Measurements from ENCODE around the gene SLC10A4. TPM values are rescaled to one million over a fixed set of nuclear protein-coding genes. Genes with fewer than 3 reads are reported as not detected.
"Not testable (repeated sequence)": the region's sequence is repeated elsewhere in the genome, so short reads cannot be mapped to it uniquely, and the experiment has no call there.

SLC10A4 gene
- total RNA-seq, 1 donor from 2014 or later: 7.1 TPM

GRCh38 chr4:48446642-48447041 is 36.5 kb upstream of the SLC10A4 start:
- DNase-seq: no peak
- no peaks in the 10 kb centered on the region for H3K27me3 Mint-ChIP-seq (ENCODE audit: unreplicated experiment)
- peaks cover 1% of the 10 kb centered on the region for H3K4me1 Mint-ChIP-seq (ENCODE audit: low read depth, unreplicated experiment)
- H3K36me3 Mint-ChIP-seq (ENCODE audit: unreplicated experiment): no peaks in the 10 kb centered on the region
- TF ChIP-seq CTCF (IDR thresholded peaks at IDR 0.05; ENCODE audit: partially characterized antibody, unreplicated experiment): no peak
- H3K4me3 Mint-ChIP-seq (ENCODE audit: unreplicated experiment): no peak overlapping the region
- no peak overlapping the region for H3K27ac Mint-ChIP-seq (ENCODE audit: unreplicated experiment)
- H3K9me3 Mint-ChIP-seq (ENCODE audit: unreplicated experiment): peaks cover 2% of the 10 kb centered on the region

- Mint-ChIP-seq H3K4me3 (ENCODE audit: unreplicated experiment) (no peak overlapping the region), H3K36me3 (ENCODE audit: unreplicated experiment) (no peaks in the 10 kb centered on the region), H3K27me3 (ENCODE audit: unreplicated experiment) (no peaks in the 10 kb centered on the region)
These were observed 34.0 kb upstream of the SLC10A4 start for GRCh38 chr4:48449151-48449550.

GRCh38 chr4:48450740-48451139 is 32.4 kb upstream of the SLC10A4 start:
- Mint-ChIP-seq H3K4me1 (ENCODE audit: low read depth, unreplicated experiment) (no peaks in the 10 kb centered on the region), H3K9me3 (ENCODE audit: unreplicated experiment) (peaks cover 2% of the 10 kb centered on the region), H3K36me3 (ENCODE audit: unreplicated experiment) (no peaks in the 10 kb centered on the region), H3K27me3 (ENCODE audit: unreplicated experiment) (no peaks in the 10 kb centered on the region), H3K27ac (ENCODE audit: unreplicated experiment) (no peak overlapping the region), H3K4me3 (ENCODE audit: unreplicated experiment) (no peak overlapping the region)
- no peak for DNase-seq
- no peak for TF ChIP-seq CTCF (IDR thresholded peaks at IDR 0.05; ENCODE audit: partially characterized antibody, unreplicated experiment)

More at GRCh38 chr4:48449151-48449550, 34.0 kb upstream of the SLC10A4 start:
- Mint-ChIP-seq H3K27ac (ENCODE audit: unreplicated experiment) (no peak overlapping the region), H3K9me3 (ENCODE audit: unreplicated experiment) (peaks cover 2% of the 10 kb centered on the region), H3K4me1 (ENCODE audit: low read depth, unreplicated experiment) (no peaks in the 10 kb centered on the region)
- TF ChIP-seq CTCF (IDR thresholded peaks at IDR 0.05; ENCODE audit: partially characterized antibody, unreplicated experiment): no peak
- DNase-seq: no peak

GRCh38 chr4:48451656-48452055 is 31.5 kb upstream of the SLC10A4 start:
- H3K36me3 Mint-ChIP-seq (ENCODE audit: unreplicated experiment); H3K4me1 Mint-ChIP-seq (ENCODE audit: low read depth, unreplicated experiment); DNase-seq; H3K27ac Mint-ChIP-seq (ENCODE audit: unreplicated experiment); H3K27me3 Mint-ChIP-seq (ENCODE audit: unreplicated experiment); H3K9me3 Mint-ChIP-seq (ENCODE audit: unreplicated experiment); H3K4me3 Mint-ChIP-seq (ENCODE audit: unreplicated experiment): not testable (repeated sequence)

GRCh38 chr4:48454591-48454990 is 28.6 kb upstream of the SLC10A4 start:
- no peak overlapping the region for H3K4me3 Mint-ChIP-seq (ENCODE audit: unreplicated experiment)
- H3K36me3 Mint-ChIP-seq (ENCODE audit: unreplicated experiment): peaks cover 6% of the 10 kb centered on the region

More at GRCh38 chr4:48454591-48454990, 28.6 kb upstream of the SLC10A4 start:
- Mint-ChIP-seq H3K27ac (ENCODE audit: unreplicated experiment) (no peak overlapping the region), H3K4me1 (ENCODE audit: low read depth, unreplicated experiment) (no peaks in the 10 kb centered on the region), H3K27me3 (ENCODE audit: unreplicated experiment) (no peaks in the 10 kb centered on the region), H3K9me3 (ENCODE audit: unreplicated experiment) (no peaks in the 10 kb centered on the region)
- no peak for TF ChIP-seq CTCF (IDR thresholded peaks at IDR 0.05; ENCODE audit: partially characterized antibody, unreplicated experiment)
- DNase-seq: no peak
